GM18951 (cell line): ENCODE data around the gene DDR1.
"Not testable (repeated sequence)": the region's sequence is repeated elsewhere in the genome, so short reads cannot be mapped to it uniquely, and the experiment has no call there.

ENCODE experiments used
- POLR2A ChIP-seq: IDR thresholded peaks from 4 replicates; pipeline ENCODE4 v1.6.1; 2011; ENCODE audit warnings: mild to moderate bottlenecking; ENCODE audit not compliant: insufficient read length, insufficient read depth; ENCODE audit errors: extremely low read depth
- in situ Hi-C: fragments of 300-500 bp; cut with MboI; formaldehyde crosslinking; loops from one replicate; pipeline ENCODE4 v1.12.0; 2022; ENCODE audit warnings: low sequenced_read_pairs, mixed read lengths, inconsistent platforms; ENCODE audit not compliant: unreplicated experiment

DDR1 gene

DNA sequence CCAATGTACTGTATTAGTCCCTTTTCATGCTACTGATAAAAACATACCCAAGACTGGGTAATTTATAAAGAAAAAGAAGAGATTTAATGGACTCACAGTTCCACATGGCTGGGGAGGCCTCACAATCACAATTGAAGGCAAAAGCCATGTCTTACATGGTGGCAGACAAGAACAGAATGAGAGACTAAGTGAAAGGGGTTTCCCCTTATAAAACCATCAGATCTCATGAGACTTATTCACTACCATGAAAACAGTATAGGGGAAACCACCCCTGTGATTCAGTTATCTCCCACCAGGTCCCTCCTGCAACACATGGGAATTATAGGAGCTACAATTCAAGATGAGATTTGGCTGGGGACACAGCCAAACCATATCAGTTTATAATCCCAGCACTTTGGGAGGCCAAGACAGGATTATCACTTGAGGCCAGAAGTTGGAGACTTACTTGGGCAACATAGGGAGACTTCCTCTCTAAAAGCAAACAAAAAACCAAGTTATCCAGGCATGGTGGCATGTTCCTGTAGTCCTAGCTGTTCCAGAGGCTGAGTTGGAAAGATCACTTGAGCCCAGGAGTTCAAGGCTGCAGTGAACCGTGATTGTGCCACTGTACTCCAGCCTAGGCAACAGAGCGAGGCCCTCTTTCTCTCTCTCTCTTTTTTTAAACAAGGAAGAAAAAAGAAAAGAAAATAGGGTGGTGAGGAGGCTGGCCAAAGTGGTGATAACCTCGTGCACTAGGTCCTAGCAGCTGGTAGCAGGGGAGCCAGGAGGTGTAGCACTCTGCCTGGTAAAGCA, 22.9 kb upstream of the DDR1 start:
- TF ChIP-seq POLR2A: no peak
- in situ Hi-C loops: no loop called here

DNA sequence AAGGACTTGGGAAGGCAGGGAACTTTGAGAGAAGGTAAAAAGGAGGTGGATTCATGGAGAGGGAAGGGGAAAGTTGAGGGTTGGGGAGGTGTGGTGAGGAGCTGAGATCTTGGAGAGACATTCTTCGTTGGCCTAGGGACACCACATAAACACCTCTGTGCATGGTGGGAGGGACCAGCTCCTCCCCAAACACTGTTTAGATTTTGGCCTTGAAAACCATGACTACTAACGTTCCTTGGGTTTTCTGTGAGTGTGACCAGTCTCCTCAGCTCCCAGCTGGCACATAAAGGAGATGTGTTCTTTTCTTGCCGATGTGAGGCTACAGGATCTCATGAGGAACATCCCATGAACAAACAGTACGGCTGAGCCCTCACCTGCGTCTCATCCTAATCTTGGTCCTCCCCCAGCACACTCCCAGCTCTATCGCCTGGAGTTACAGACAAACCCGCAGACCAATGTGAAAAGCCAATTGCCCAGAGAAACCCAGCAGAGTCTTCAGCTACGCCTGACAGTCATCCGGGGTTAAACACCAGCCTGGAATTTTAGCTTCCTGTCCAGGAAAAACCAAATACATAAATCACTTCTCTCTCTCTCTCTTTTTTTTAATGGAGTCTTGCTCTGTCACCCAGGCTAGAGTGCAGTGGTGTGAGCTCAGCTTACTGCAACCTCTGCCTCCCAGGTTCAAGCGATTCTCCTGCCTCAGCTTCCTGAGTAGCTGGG, 22.0 kb upstream of the DDR1 start:
- TF ChIP-seq POLR2A: no peak
- in situ Hi-C loops: no loop called here

- TF ChIP-seq POLR2A: no peak
- in situ Hi-C loops: no loop called here
Observed at GRCh38 chr6:30864325-30864724, 20.0 kb upstream of the DDR1 start.

DNA sequence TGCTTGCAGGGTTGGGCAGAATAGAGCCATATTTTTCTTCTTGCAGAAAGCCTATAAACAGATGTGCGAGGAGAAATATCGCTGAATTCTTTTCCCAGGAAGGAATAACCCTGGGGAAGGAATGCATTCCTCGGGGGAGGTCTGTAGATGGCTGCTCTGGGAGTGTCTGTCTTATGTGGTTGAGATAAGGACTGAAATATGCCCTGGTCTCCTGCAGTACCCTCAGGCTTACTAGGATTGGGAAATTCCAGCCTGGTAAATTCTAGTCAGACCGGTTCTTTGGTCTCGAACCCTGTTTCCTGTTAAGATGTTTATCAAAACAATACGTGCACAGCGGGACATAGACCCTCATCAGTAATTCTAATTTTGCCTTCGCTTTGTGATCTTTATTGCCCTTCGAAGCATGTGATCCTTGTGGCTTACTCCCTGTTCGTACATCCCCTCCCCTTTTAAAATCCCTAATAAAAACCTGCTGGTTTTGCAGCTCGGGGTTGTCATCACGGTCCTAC, 15.0 kb upstream of the DDR1 start:
- in situ Hi-C loops: not testable (repeated sequence)

DNA sequence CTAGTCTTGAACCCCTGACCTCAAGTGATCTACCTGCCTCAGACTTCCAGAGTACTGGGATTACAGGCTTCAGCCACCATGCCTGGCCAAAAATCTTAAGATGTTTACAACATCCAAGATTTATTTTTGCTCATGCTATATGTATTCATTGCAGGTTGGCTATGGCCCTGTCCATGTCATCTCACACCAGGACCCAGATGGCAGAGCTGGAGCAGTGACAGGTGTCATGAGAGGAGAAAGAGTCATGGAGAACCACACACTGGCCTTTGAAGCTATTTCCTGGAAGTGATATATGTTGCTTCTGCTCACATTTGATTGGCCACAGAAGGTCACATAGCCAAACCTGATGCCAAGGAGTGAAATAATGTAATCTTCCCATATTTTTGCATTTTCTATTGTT, 13.8 kb upstream of the DDR1 start:
- in situ Hi-C loops: no loop called here
- no peak for TF ChIP-seq POLR2A

- in situ Hi-C loops: no loop called here
- TF ChIP-seq POLR2A: no peak
Observed at GRCh38 chr6:30871592-30872183, 12.6 kb upstream of the DDR1 start.

- TF ChIP-seq POLR2A: no peak
- in situ Hi-C loops: no loop called here
Observed at GRCh38 chr6:30873137-30873640, 11.1 kb upstream of the DDR1 start.

DNA sequence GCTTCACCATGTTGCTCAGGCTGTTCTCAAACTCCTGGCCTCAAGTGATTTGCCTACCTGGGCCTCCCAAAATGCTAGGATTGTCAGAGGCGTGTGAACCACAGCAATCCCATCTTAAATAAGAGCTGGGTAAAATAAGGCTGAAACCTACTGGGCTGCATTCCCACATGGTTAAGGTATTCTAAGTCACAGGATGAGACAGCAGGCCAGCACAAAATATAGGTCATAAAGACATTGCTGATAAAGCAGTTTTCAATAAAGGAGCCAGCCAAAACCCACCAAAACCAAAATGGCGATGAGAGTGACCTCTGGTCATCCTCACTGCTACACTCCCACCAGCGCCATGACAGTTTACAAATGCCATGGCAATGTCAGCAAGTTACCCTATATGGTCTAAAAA, 10.5 kb upstream of the DDR1 start:
- in situ Hi-C loops: not testable (repeated sequence)

GRCh38 chr6:30875244-30876038, 8.9 kb upstream of the DDR1 start:
- no peak for TF ChIP-seq POLR2A
- in situ Hi-C loops: no loop called here

DNA sequence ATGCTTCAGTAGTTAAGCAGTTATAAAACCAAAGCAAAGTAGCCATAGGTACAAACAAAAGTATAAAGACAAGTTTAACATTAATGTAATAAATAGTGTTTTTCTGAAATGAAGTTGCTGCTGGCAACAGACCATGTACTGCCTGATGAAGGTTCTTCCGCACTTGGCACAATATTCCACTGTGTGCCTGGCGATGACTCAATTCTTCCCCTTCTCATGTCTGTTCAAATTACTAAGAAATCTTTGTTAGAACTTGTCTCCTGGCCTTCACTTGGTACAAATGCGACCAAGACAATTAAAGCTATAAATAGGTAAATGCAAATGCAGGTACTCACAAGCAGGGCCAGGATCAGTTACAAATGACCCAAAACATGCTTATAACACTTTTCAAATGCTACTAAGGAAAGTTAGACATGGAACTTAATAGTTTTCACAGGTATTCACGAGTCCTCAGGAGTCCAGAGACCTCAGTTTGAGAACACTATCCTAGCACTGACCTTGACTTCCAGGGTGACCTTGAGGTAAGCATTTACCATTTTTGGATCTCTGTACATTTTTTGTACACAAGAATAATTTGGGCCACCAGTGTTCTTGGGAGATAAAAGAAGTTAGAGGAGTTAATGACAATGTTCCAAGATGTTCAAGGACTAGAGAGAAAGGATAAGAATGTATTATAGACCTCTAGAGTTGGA, 8.1 kb upstream of the DDR1 start:
- TF ChIP-seq POLR2A: no peak
- in situ Hi-C loops: no loop called here

DNA sequence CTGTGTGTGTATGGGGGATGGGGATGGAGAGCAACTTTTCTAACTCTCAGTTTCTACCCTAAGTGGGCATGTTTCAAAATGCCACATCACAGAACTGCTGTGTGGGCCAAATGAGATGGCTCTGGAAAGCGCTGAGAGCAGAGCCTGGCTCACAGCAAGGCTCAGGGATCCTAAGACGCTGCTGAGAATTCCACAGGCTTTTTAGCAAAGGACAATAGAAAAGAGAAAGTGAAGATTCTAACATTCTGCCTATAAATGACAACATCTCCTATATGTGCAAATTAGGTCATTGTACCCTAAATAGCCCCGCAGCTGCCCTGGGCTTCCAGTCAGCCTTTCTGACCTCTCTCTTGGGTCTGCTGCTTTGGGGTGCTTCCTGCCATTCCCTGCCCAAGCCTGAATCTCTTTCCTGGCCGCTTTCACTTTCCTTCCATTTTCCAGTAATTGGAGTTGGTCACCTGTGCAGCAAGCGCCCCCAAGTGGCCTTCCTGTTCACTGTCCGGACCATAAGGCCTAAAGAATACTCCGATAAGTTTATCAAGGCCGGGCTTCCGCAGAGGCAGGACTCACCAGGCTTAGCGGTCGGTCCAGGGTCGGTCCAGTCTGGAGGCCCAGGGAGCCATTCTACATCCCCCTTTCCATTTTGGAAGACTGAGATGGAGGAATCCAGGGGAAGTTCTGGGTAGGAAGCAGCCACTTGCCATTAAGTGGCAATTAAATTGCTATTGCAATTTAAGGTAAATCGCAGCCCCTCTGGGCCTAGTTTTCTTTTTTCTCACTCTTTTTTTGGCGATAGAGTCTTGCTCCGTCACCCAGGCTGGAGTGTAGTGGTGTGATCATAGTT, 6.7 kb upstream of the DDR1 start:
- no peak for TF ChIP-seq POLR2A

GRCh38 chr6:30879684-30880427, 4.5 kb upstream of the DDR1 start:
- no peak for TF ChIP-seq POLR2A
- in situ Hi-C loops: no loop called here

More for the DNA sequence above, 6.7 kb upstream of the DDR1 start:
- in situ Hi-C loops: no loop called here
